H9 (cell line): ENCODE data around the gene SYT7. TPM values are rescaled to one million over a fixed set of nuclear protein-coding genes. Genes with fewer than 3 reads are reported as not detected.

ENCODE experiments used
- DNase-seq: peaks from one replicate; pipeline ENCODE4 v3.0.0-alpha.2; 2017
- H2AFZ ChIP-seq: one replicate; pipeline ENCODE4 v1.6.1; 2013; ENCODE audit warnings: mild to moderate bottlenecking, low read length, control low read depth, moderate library complexity
- H2AK5ac ChIP-seq: 2 replicates; pipeline ENCODE4 v1.6.1; 2013; ENCODE audit warnings: low read length, control low read depth, mixed read lengths; ENCODE audit not compliant: insufficient read length
- H2BK120ac ChIP-seq: one replicate; pipeline ENCODE4 v1.6.1; 2013; ENCODE audit warnings: low read depth, mild to moderate bottlenecking, low read length, control low read depth, inconsistent platforms; ENCODE audit not compliant: poor library complexity, severe bottlenecking
- H2BK12ac ChIP-seq: 2 replicates; pipeline ENCODE4 v1.6.1; 2013; ENCODE audit warnings: low read length, control low read depth, mixed read lengths, low read depth; ENCODE audit not compliant: insufficient read length
- H2BK15ac ChIP-seq: 2 replicates; pipeline ENCODE4 v1.6.1; 2013; ENCODE audit warnings: low read depth, low read length, control low read depth
- H2BK20ac ChIP-seq: one replicate; pipeline ENCODE4 v1.6.1; 2013; ENCODE audit warnings: low read depth, mild to moderate bottlenecking, low read length, control low read depth, inconsistent platforms; ENCODE audit not compliant: poor library complexity, severe bottlenecking
- H2BK5ac ChIP-seq: 2 replicates; pipeline ENCODE4 v1.6.1; 2013; ENCODE audit warnings: low read length, control low read depth, mixed read lengths; ENCODE audit not compliant: insufficient read length
- H3K14ac ChIP-seq: 2 replicates; pipeline ENCODE4 v1.6.1; 2013; ENCODE audit warnings: low read length, control low read depth; ENCODE audit not compliant: insufficient read depth
- H3K18ac ChIP-seq: 2 replicates; pipeline ENCODE4 v1.6.1; 2013; ENCODE audit warnings: low read depth, mild to moderate bottlenecking, mixed read lengths, low read length, control low read depth; ENCODE audit not compliant: insufficient read length
- H3K23ac ChIP-seq: 2 replicates; pipeline ENCODE4 v1.6.1; 2013; ENCODE audit warnings: low read length, control low read depth, mixed read lengths, low read depth; ENCODE audit not compliant: insufficient read length
- H3K23me2 ChIP-seq: 2 replicates; pipeline ENCODE4 v1.6.1; 2013; ENCODE audit warnings: low read depth, mild to moderate bottlenecking, mixed read lengths, low read length, control low read depth; ENCODE audit not compliant: insufficient read length, poor library complexity, severe bottlenecking
- H3K27ac ChIP-seq: 2 replicates; pipeline ENCODE4 v1.5.1; 2013; ENCODE audit warnings: low read length, control low read depth, mixed read lengths, low read depth; ENCODE audit not compliant: insufficient read length
- H3K27me3 ChIP-seq: 2 replicates; pipeline ENCODE4 v1.6.1; 2013; ENCODE audit warnings: low read length, control low read depth, inconsistent platforms; ENCODE audit not compliant: insufficient read depth
- H3K4ac ChIP-seq: 2 replicates; pipeline ENCODE4 v1.6.1; 2013; ENCODE audit warnings: low read depth, mild to moderate bottlenecking, control low read depth, inconsistent platforms, low read length, moderate library complexity
- H3K4me1 ChIP-seq: 2 replicates; pipeline ENCODE4 v1.6.1; 2013; ENCODE audit warnings: low read length, control low read depth, inconsistent platforms; ENCODE audit not compliant: insufficient read depth
- H3K4me2 ChIP-seq: 2 replicates; pipeline ENCODE4 v1.6.1; 2013; ENCODE audit warnings: low read length, control low read depth, mixed read lengths; ENCODE audit not compliant: insufficient read length, insufficient read depth
- H3K56ac ChIP-seq: 2 replicates; pipeline ENCODE4 v1.6.1; 2013; ENCODE audit warnings: low read depth, mild to moderate bottlenecking, mixed read lengths, low read length, control low read depth; ENCODE audit not compliant: insufficient read length
- H3K79me1 ChIP-seq: 2 replicates; pipeline ENCODE4 v1.6.1; 2013; ENCODE audit warnings: low read depth, mild to moderate bottlenecking, moderate library complexity, low read length, control low read depth, inconsistent platforms; ENCODE audit not compliant: insufficient read depth, poor library complexity, severe bottlenecking
- H3K79me2 ChIP-seq: 2 replicates; pipeline ENCODE4 v1.6.1; 2013; ENCODE audit warnings: low read length, control low read depth, inconsistent platforms; ENCODE audit not compliant: insufficient read depth
- H3K9ac ChIP-seq: 2 replicates; pipeline ENCODE4 v1.6.1; 2013; ENCODE audit warnings: low read length, control low read depth, mixed read lengths; ENCODE audit not compliant: insufficient read length; ENCODE audit errors: extremely low read depth
- H3K9me3 ChIP-seq: one replicate; pipeline ENCODE4 v1.6.1; 2013; ENCODE audit warnings: low read depth, low read length, inconsistent platforms; ENCODE audit not compliant: control insufficient read depth
- H3T11ph ChIP-seq: one replicate; pipeline ENCODE4 v1.6.1; 2013; ENCODE audit warnings: mild to moderate bottlenecking, low read length, control low read depth, inconsistent platforms
- H4K20me1 ChIP-seq: one replicate; pipeline ENCODE4 v1.6.1; 2013; ENCODE audit not compliant: control insufficient read depth, insufficient read length, insufficient read depth
- H4K5ac ChIP-seq: 2 replicates; pipeline ENCODE4 v1.6.1; 2013; ENCODE audit warnings: low read depth, mild to moderate bottlenecking, mixed read lengths, low read length, control low read depth; ENCODE audit not compliant: insufficient read length
- H4K8ac ChIP-seq: replicated peaks from 2 replicates; pipeline ENCODE4 v1.6.1; 2013; ENCODE audit warnings: low read length, control low read depth, mixed read lengths, low read depth; ENCODE audit not compliant: insufficient read length
- H4K91ac ChIP-seq: 2 replicates; pipeline ENCODE4 v1.6.1; 2013; ENCODE audit warnings: low read depth, mild to moderate bottlenecking, moderate library complexity, mixed read lengths, low read length, control low read depth; ENCODE audit not compliant: insufficient read length
- H3K27ac Mint-ChIP-seq, 3 experiments: 2 replicates in 2 of 3; 3 replicates in 1 of 3; pipeline ENCODE4 v1.8.0; 2020 to 2021; ENCODE audit warnings: mixed read lengths in 3 of 3, mild to moderate bottlenecking in 1 of 3, moderate library complexity in 1 of 3
- H3K27me3 Mint-ChIP-seq: 2 replicates; pipeline ENCODE4 v1.8.0; 2021; ENCODE audit warnings: low read depth, mild to moderate bottlenecking, moderate library complexity, mixed read lengths
- H3K36me3 Mint-ChIP-seq, 3 experiments: 2 replicates in 2 of 3; 3 replicates in 1 of 3; pipeline ENCODE4 v1.8.0; 2020 to 2021; ENCODE audit warnings: low read depth in 3 of 3, mixed read lengths in 3 of 3; ENCODE audit not compliant: insufficient read depth in 1 of 3
- H3K4me1 Mint-ChIP-seq, 2 experiments: 2 replicates each; pipeline ENCODE4 v1.8.0; 2020; ENCODE audit warnings: mixed read lengths in 2 of 2
- H3K4me3 Mint-ChIP-seq, 2 experiments: 2 replicates in 1 of 2; 3 replicates in 1 of 2; pipeline ENCODE4 v1.8.0; 2020 to 2021; ENCODE audit warnings: mild to moderate bottlenecking in 2 of 2, mixed read lengths in 2 of 2, moderate library complexity in 1 of 2
- H3K9me3 Mint-ChIP-seq, 2 experiments: 2 replicates in 1 of 2; 3 replicates in 1 of 2; pipeline ENCODE4 v1.8.0; 2020; ENCODE audit warnings: mild to moderate bottlenecking in 2 of 2, mixed read lengths in 2 of 2, moderate library complexity in 1 of 2
- CTCF ChIP-seq: fragments of 200-600 bp; sonication (generic); conservative IDR thresholded peaks from 3 replicates; pipeline ENCODE4 v1.8.0; 2021; ENCODE audit warnings: antibody characterized with exemption, mild to moderate bottlenecking
- WGBS: extraction: QIAGEN DNeasy Blood & Tissue Kit; methylation state at CpG from one replicate; pipeline ENCODE4 v1.1.7; 2013; ENCODE audit warnings: missing lambda C conversion rate, low lambda C conversion rate, mixed read lengths; ENCODE audit not compliant: insufficient read length; ENCODE audit errors: extremely low coverage; 5-methylcytosine and 5-hydroxymethylcytosine counted together
- total RNA-seq: library from RNA; stranded (reverse); gene quantifications from 2 replicates; pipeline ENCODE4 v1.2.1, GENCODE V29; 2021

SYT7 gene
- total RNA-seq, 1 experiment from 2014 or later: 8.8 TPM

GRCh38 chr11:61575886-61576861, 4.7 kb downstream of the SYT7 start:
- Histone ChIP-seq H4K91ac (no peak overlapping the region), H4K8ac (no peak overlapping the region), H2BK120ac (no peak overlapping the region), H3K4ac (no peak overlapping the region), H2BK5ac (no peak overlapping the region), H2BK12ac (no peak overlapping the region), H3K14ac (no peak overlapping the region), H3K27ac (no peak overlapping the region), H3K4me2 (no peak overlapping the region), H4K20me1 (no peaks in the 10 kb centered on the region), H3K23ac (no peak overlapping the region), H3K79me2 (no peaks in the 10 kb centered on the region), H3K27me3 (peaks cover 3% of the 10 kb centered on the region; the same call in 1 of the 2 replicates), H2AK5ac (no peak overlapping the region), H3K23me2 (peaks cover 10% of the 10 kb centered on the region), H2BK20ac (no peak overlapping the region), H2AFZ (no peak overlapping the region), H3K9me3 (no peaks in the 10 kb centered on the region), H3K79me1 (no peaks in the 10 kb centered on the region), H2BK15ac (no peak overlapping the region), H3K18ac (no peak overlapping the region), H3T11ph (no peak overlapping the region), H3K4me1 (0 out of 2 replicates have a peak, but pooled peaks cover 2% of the 10 kb centered on the region), H3K9ac (no peak overlapping the region), H3K56ac (no peak overlapping the region), H4K5ac (no peak overlapping the region)
- peaks cover 34 to 55% of the 10 kb centered on the region in 2 experiments for H3K4me1 Mint-ChIP-seq
- H3K27me3 Mint-ChIP-seq: peaks cover 29% of the 10 kb centered on the region
- H3K36me3 Mint-ChIP-seq: no peaks in the 10 kb centered on the region
- no peak for DNase-seq
- no peak overlapping the region for H3K4me3 Mint-ChIP-seq
- H3K27ac Mint-ChIP-seq: peak overlapping the region in 2 of 3 experiments; percentile 51 to 53; a peak in 1 of 7 replicates
- no CpG with 5 or more reads among the region's 20 CpGs for whole genome bisulfite sequencing
- H3K9me3 Mint-ChIP-seq: no peaks in the 10 kb centered on the region
- no peak for TF ChIP-seq CTCF
